ENCODE measurements around the gene PIGT.

The PIGT gene

DNA sequence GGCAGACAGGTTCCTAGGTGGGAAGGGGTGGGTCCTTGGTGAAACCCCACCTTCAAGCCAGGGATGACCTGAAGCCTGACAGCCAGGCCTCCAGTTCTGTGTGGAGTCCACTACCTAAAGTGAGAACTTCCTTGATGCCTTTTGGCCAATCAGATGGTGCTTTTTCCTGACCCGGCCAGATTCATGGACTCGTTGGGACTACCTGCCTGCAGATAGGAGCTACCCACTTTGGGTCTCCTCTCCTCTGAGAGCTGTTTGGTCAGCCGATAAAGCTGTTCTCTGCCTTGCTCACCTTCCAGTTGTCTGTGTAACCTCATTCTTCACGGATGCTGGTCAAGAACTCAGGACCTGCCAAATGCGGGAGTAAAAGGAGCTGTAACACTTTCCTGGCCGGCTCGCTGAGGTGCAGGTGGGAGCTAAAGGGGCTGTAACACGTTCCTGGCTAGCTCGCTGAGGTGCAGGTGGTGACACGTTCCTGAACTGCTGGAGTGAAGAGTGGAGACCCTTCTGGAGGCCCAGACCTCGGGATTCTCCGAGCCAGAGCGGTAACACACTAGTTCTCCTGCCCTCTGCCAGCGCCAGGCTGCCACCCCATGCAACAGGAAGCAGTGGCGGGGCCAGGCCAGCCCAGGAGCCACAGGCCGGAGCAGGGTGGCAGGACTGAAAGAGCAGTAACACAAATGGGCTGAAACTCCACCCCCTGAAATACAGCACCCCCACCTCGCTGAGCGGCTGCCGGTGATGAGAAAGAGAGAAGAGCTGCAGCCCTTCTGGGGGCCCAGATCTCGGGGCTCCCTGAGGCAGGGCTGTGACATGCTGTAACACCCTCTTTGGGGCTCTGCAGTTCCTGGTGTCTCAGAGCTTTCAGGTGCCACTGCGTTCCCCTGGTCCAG, 21.5 kb upstream of the PIGT start:
- no peaks in the 10 kb centered on the region for H3K4me1 ChIP-seq
- H3K27ac ChIP-seq: no peak overlapping the region
- no peaks in the 10 kb centered on the region for H3K36me3 ChIP-seq (ENCODE audit: control insufficient read depth, insufficient read depth, low read length)
- TF ChIP-seq, protein P1, sequence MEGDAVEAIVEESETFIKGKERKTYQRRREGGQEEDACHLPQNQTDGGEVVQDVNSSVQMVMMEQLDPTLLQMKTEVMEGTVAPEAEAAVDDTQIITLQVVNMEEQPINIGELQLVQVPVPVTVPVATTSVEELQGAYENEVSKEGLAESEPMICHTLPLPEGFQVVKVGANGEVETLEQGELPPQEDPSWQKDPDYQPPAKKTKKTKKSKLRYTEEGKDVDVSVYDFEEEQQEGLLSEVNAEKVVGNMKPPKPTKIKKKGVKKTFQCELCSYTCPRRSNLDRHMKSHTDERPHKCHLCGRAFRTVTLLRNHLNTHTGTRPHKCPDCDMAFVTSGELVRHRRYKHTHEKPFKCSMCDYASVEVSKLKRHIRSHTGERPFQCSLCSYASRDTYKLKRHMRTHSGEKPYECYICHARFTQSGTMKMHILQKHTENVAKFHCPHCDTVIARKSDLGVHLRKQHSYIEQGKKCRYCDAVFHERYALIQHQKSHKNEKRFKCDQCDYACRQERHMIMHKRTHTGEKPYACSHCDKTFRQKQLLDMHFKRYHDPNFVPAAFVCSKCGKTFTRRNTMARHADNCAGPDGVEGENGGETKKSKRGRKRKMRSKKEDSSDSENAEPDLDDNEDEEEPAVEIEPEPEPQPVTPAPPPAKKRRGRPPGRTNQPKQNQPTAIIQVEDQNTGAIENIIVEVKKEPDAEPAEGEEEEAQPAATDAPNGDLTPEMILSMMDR (IDR thresholded peaks at IDR 0.05): no peak
- no peaks in the 10 kb centered on the region for H3K27me3 ChIP-seq (ENCODE audit: control insufficient read depth, insufficient read depth, low read length)
- H2AFZ ChIP-seq: no peak overlapping the region
- no peak overlapping the region for H3K4me2 ChIP-seq (ENCODE audit: low read length)
- H3K9ac ChIP-seq: no peak overlapping the region
- H3K9me3 ChIP-seq (ENCODE audit: control insufficient read depth, low read length): no peaks in the 10 kb centered on the region
- H3K79me2 ChIP-seq: no peaks in the 10 kb centered on the region
- no peak overlapping the region for H3K4me3 ChIP-seq (ENCODE audit: low read depth, low read length)

DNA sequence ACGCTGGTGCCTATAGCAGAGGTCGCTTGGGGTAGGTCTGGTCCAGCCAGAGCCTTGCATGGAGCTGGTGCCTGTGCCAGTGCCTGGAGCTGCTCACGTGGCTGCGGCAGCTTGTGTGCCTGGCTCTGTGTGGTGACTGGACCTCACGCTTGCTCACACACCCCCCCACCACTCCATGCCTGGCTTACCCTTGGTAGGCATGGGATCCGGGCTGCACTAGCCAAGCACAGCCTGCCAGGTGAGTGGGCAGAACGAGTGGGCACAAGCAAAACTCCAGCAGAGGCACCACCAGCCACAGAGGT, 20.9 kb upstream of the PIGT start:
- Histone ChIP-seq H3K4me3 (ENCODE audit: low read depth, low read length) (no peak overlapping the region), H3K79me2 (no peaks in the 10 kb centered on the region), H2AFZ (no peak overlapping the region), H3K4me2 (ENCODE audit: low read length) (no peak overlapping the region), H3K36me3 (ENCODE audit: control insufficient read depth, insufficient read depth, low read length) (no peaks in the 10 kb centered on the region), H3K9ac (no peak overlapping the region), H3K27me3 (ENCODE audit: control insufficient read depth, insufficient read depth, low read length) (no peaks in the 10 kb centered on the region), H3K9me3 (ENCODE audit: control insufficient read depth, low read length) (no peaks in the 10 kb centered on the region), H3K4me1 (no peaks in the 10 kb centered on the region), H3K27ac (no peak overlapping the region)
- TF ChIP-seq, protein P1 (IDR thresholded peaks at IDR 0.05): no peak

DNA sequence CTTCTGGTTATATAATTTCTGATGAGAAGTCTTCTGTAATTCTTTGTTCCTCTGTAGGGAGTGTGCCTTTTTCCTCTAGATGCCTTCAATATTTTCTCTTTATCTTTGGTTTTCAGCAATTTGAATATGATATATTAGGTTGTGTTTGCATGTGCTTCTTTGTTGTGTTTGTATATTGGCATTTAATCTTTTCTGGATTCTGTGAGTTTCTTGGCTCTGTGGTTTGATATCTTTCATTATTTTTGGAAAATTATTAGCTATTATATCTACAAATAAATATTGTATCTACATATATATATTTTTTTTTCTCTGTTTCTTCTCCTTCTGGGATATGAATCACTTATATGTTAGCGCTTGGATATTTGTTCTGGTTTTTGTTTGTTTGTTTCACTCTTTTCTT, 16.9 kb upstream of the PIGT start:
- Histone ChIP-seq H3K79me2 (no peaks in the 10 kb centered on the region), H3K4me1 (no peaks in the 10 kb centered on the region), H2AFZ (no peak overlapping the region), H3K9me3 (ENCODE audit: control insufficient read depth, low read length) (no peaks in the 10 kb centered on the region), H3K9ac (no peak overlapping the region), H3K27me3 (ENCODE audit: control insufficient read depth, insufficient read depth, low read length) (no peaks in the 10 kb centered on the region), H3K36me3 (ENCODE audit: control insufficient read depth, insufficient read depth, low read length) (no peaks in the 10 kb centered on the region), H3K4me3 (ENCODE audit: low read depth, low read length) (no peak overlapping the region), H3K4me2 (ENCODE audit: low read length) (no peak overlapping the region), H3K27ac (no peak overlapping the region)
- TF ChIP-seq, protein P1 (IDR thresholded peaks at IDR 0.05): no peak

DNA sequence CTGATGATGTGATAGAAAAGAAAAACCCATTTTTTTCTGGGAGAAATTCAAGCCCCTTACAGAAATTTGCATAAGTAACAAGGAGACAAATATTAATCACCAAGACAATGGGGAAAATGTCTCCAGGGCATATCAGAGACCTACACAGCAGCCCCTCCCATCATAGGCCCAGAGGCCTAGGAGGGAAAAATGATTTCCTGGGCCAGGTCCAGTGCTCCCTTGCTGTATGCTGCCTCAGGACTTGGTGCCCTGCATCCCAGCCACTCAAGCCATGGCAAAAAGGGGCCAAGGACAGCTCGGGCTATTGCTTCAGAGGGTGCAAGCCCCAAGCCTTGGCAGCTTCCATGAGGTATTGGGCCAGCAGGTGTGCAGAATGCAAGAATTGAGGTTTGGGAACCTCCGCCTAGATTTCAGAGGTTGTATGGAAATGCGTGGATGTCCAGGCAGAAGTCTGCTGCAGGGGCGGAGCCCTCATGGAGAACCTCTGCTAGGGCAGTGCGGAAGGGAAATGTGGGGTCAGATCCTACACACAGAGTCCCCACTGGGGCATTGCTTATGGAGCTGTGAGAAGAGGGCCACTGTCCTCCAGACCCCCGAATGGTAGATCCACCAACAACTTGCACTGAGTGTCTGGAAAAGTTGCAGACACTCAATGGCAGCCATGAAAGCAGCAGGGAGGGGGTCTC, 15.5 kb upstream of the PIGT start:
- H3K4me1 ChIP-seq: no peaks in the 10 kb centered on the region
- TF ChIP-seq, protein P1 (IDR thresholded peaks at IDR 0.05): no peak
- H3K79me2 ChIP-seq: no peaks in the 10 kb centered on the region
- H3K4me3 ChIP-seq (ENCODE audit: low read depth, low read length): no peak overlapping the region
- no peaks in the 10 kb centered on the region for H3K9me3 ChIP-seq (ENCODE audit: control insufficient read depth, low read length)
- no peaks in the 10 kb centered on the region for H3K27me3 ChIP-seq (ENCODE audit: control insufficient read depth, insufficient read depth, low read length)
- no peak overlapping the region for H3K9ac ChIP-seq
- H2AFZ ChIP-seq: no peak overlapping the region
- no peaks in the 10 kb centered on the region for H3K36me3 ChIP-seq (ENCODE audit: control insufficient read depth, insufficient read depth, low read length)
- H3K27ac ChIP-seq: no peak overlapping the region
- no peak overlapping the region for H3K4me2 ChIP-seq (ENCODE audit: low read length)
